Chondrocyte (in vitro differentiated cells): ENCODE measurements around the gene CNOT3. TPM values are rescaled to one million over a fixed set of nuclear protein-coding genes. Genes with fewer than 3 reads are reported as not detected.

Experiments used
- DNase-seq: peaks from one replicate; pipeline ENCODE4 v3.0.0; 2021; ENCODE audit warnings: mixed read lengths, low spot score
- H3K27ac Mint-ChIP-seq: one replicate; pipeline ENCODE4 v1.8.0; 2021; ENCODE audit warnings: mild to moderate bottlenecking, moderate library complexity, mixed read lengths; ENCODE audit not compliant: unreplicated experiment
- H3K27me3 Mint-ChIP-seq: 2 replicates; pipeline ENCODE4 v1.8.0; 2021; ENCODE audit warnings: low read depth, mixed read lengths
- H3K36me3 Mint-ChIP-seq: 2 replicates; pipeline ENCODE4 v1.8.0; 2021; ENCODE audit warnings: low read depth, mixed read lengths
- H3K4me1 Mint-ChIP-seq: 2 replicates; pipeline ENCODE4 v1.8.0; 2021; ENCODE audit warnings: low read depth, mild to moderate bottlenecking, mixed read lengths
- H3K4me3 Mint-ChIP-seq: one replicate; pipeline ENCODE4 v1.8.0; 2021; ENCODE audit warnings: mild to moderate bottlenecking, moderate library complexity, mixed read lengths; ENCODE audit not compliant: unreplicated experiment
- H3K9me3 Mint-ChIP-seq: 2 replicates; pipeline ENCODE4 v1.8.0; 2021; ENCODE audit warnings: low read depth, mixed read lengths
- total RNA-seq: library from RNA; stranded (reverse); gene quantifications from 3 replicates; pipeline ENCODE4 v1.2.1, GENCODE V29; 2021
- TF ChIP-seq, protein P1 (sequence below): fragments of 200-600 bp; sonication (generic); IDR thresholded peaks from 2 replicates; pipeline ENCODE4 v1.5.0; 2021; ENCODE audit warnings: antibody characterized with exemption, mild to moderate bottlenecking, moderate library complexity

Gene CNOT3
- total RNA-seq, 1 donor from 2014 or later = 33.7 TPM

DNA sequence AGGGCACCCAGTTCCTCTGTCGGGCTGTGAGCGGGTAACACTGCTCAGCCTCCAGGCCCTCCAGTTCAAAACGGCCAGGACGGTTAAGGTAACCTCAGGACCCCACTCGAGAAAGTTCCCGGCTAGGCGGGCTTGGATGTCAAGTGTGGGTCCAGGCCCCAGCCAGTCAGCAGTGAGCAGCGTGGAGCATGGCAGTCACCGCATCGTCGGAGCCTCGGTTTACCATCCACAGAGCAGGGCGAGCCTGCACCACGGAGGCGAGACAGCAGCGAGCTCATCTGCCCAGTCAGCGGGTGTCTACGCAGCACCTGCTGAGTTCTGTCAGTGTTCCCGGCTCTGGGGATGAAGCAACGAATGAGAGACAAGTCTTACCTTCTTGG lies 8.0 kb upstream of the CNOT3 start:
- TF ChIP-seq, protein P1, sequence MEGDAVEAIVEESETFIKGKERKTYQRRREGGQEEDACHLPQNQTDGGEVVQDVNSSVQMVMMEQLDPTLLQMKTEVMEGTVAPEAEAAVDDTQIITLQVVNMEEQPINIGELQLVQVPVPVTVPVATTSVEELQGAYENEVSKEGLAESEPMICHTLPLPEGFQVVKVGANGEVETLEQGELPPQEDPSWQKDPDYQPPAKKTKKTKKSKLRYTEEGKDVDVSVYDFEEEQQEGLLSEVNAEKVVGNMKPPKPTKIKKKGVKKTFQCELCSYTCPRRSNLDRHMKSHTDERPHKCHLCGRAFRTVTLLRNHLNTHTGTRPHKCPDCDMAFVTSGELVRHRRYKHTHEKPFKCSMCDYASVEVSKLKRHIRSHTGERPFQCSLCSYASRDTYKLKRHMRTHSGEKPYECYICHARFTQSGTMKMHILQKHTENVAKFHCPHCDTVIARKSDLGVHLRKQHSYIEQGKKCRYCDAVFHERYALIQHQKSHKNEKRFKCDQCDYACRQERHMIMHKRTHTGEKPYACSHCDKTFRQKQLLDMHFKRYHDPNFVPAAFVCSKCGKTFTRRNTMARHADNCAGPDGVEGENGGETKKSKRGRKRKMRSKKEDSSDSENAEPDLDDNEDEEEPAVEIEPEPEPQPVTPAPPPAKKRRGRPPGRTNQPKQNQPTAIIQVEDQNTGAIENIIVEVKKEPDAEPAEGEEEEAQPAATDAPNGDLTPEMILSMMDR = no peak
- no peak for DNase-seq
- H3K4me1 Mint-ChIP-seq = no peaks in the 10 kb centered on the region
- no peaks in the 10 kb centered on the region for H3K9me3 Mint-ChIP-seq
- peaks cover 12% of the 10 kb centered on the region for H3K36me3 Mint-ChIP-seq
- peaks cover 4% of the 10 kb centered on the region for H3K27me3 Mint-ChIP-seq
- H3K27ac Mint-ChIP-seq = no peak overlapping the region
- no peak overlapping the region for H3K4me3 Mint-ChIP-seq

DNA sequence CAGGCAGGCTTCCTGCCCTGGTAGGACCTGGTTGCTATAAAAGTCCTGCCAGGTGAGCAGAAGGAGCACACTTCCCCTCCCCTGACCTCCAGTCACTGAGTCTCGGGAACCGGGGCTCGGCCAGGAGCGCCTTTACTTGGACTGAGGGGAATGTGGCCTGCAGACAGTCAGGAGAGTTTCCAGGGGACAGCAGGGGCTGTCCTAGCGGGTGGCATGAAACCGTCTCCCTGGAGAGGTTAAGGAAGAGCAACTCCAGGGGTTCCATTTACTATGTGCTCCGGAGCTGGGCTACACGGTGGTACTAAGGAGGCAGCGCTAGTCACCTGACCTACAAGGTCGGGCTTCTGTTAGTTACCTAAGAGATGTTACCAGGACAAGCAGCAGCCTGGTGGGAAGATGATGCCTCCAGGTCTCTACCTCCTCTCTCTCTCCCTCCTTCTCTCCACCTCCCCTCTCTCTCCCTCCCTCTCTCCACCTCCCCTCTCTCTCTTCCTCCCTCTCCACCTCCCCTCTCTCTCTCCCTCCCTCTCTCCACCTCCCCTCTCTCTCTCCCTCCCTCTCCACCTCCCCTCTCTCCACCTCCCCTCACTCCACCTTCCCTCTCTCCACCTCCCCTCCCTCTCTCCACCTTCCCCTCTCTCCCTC lies 4.1 kb upstream of the CNOT3 start:
- Mint-ChIP-seq H3K4me1 (peaks cover 12% of the 10 kb centered on the region), H3K4me3 (no peak overlapping the region), H3K9me3 (no peaks in the 10 kb centered on the region), H3K27me3 (peaks cover 4% of the 10 kb centered on the region), H3K27ac (no peak overlapping the region), H3K36me3 (peaks cover 7% of the 10 kb centered on the region)
- DNase-seq = no peak
- TF ChIP-seq, protein P1 = no peak

DNA sequence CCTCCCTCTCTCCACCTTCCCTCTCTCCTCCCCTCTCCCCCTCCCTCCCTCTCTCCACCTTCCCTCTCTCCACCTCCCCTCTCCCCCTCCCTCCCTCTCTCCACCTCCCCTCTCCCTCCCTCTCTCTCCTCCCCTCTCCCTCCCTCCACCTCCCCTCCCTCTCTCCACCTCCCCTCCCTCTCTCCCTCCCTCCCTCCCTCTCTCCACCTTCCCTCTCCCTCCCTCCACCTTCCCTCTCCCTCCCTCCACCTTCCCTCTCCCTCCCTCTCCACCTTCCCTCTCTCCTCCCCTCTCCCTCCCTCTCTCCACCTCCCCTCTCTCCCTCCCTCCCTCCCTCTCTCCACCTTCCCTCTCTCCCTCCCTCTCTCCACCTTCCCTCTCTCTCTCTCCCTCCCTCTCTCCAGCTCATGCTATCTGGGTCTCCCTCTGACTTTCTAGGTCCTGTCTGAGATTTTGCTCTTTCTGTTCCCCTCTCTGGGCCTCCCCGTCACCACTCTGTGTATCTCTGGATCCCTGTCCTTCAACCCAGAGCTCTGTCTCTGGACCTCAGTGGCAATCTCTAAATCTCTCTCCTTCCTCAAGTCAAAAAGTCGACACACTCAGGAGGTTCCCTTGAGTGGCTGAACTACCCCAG lies 3.5 kb upstream of the CNOT3 start:
- H3K4me3 Mint-ChIP-seq = no peak overlapping the region
- peaks cover 6% of the 10 kb centered on the region for H3K36me3 Mint-ChIP-seq
- H3K27me3 Mint-ChIP-seq = peaks cover 4% of the 10 kb centered on the region
- no peak for DNase-seq
- no peaks in the 10 kb centered on the region for H3K9me3 Mint-ChIP-seq
- peak overlapping the region; percentile 49 for H3K27ac Mint-ChIP-seq
- TF ChIP-seq, protein P1 = no peak
- H3K4me1 Mint-ChIP-seq = peaks cover 19% of the 10 kb centered on the region

DNA sequence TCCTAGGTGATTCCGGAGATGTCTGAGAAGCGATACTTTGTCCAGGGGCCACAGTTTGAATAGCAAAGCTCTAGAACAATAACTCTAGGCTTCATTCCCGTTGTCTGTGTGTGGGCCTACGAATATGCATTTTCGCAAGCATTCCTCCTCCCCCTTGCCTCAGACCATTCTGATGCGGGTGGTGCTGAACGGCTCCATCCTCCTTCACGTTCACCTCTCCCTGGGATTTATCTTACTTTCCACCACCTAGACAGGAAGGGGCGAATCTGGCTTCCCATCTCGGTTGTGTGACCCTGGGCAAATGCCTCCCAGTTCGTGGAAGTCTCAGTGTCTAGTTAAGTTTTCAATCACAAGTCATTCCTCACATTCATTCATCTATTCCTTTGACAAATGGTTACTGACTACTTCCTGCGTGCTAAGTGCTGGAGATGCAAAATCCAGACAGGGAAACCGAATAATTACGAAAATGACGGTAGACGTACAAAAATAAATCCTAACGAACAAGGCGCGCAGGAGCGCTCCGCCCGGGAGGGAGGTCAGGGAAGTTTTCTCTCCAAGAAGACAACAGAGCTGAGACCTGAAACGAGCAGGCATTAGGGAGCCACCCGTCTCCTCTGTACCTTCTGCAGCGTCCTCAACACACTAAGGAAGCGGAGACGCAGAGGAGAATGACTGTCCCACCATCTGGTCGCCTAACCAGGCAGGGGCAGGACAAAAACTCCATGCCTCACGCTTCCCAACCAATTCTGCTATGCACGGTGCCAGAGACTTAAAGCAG lies 1.3 kb upstream of the CNOT3 start:
- Mint-ChIP-seq H3K9me3 (no peaks in the 10 kb centered on the region), H3K4me1 (peaks cover 37% of the 10 kb centered on the region), H3K4me3 (peak overlapping the region; percentile 79), H3K36me3 (peaks cover 2% of the 10 kb centered on the region), H3K27ac (peak overlapping the region; percentile 93), H3K27me3 (peaks cover 4% of the 10 kb centered on the region)
- TF ChIP-seq, protein P1 = no peak
- no peak for DNase-seq
